ENCODE results near the gene RERE.

DNA sequence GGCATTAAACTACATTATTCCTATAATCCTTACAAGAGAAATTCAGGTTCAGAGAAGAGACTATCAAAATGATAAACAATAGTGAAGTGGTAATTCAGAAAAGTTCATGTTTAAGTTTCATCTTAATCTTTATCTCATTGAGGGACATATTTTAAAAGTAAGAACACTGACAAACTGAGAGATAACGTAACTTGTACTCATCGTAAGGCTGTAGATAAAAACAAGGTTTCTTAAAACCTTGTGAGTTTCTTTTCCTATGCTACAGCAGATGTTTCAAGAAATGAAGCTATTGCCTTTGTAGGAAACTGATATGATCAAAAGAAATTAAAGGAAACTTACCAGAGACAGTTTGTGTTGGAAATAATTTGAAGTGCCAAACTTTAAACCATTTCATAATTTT, 65.0 kb downstream of the RERE start:
- TF ChIP-seq, protein P1, sequence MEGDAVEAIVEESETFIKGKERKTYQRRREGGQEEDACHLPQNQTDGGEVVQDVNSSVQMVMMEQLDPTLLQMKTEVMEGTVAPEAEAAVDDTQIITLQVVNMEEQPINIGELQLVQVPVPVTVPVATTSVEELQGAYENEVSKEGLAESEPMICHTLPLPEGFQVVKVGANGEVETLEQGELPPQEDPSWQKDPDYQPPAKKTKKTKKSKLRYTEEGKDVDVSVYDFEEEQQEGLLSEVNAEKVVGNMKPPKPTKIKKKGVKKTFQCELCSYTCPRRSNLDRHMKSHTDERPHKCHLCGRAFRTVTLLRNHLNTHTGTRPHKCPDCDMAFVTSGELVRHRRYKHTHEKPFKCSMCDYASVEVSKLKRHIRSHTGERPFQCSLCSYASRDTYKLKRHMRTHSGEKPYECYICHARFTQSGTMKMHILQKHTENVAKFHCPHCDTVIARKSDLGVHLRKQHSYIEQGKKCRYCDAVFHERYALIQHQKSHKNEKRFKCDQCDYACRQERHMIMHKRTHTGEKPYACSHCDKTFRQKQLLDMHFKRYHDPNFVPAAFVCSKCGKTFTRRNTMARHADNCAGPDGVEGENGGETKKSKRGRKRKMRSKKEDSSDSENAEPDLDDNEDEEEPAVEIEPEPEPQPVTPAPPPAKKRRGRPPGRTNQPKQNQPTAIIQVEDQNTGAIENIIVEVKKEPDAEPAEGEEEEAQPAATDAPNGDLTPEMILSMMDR (IDR thresholded peaks at IDR 0.05; ENCODE audit: extremely low read depth in 1 of 2, insufficient read depth in 1 of 2, low read depth in 1 of 2, low read length in 2 of 2): no peak
- TF ChIP-seq EZH2 (IDR thresholded peaks at IDR 0.05; ENCODE audit: borderline replicate concordance, low read depth, low read length, severe bottlenecking) (no peak), POLR2AphosphoS5 (IDR thresholded peaks at IDR 0.05; ENCODE audit: insufficient read depth, low read depth, low read length) (no peak), POLR2A (IDR thresholded peaks at IDR 0.05; ENCODE audit: low read depth, low read length) (no peak), MYC (IDR thresholded peaks at IDR 0.05; ENCODE audit: low read depth, low read length) (no peak), JUN (IDR thresholded peaks at IDR 0.05; ENCODE audit: borderline replicate concordance, insufficient read depth, insufficient read length, low read depth) (no peak)
